Measurements from ENCODE around the gene DNAAF6. TPM values are rescaled to one million over a fixed set of nuclear protein-coding genes. Genes with fewer than 3 reads are reported as not detected.

DNAAF6 gene
- polyA plus RNA-seq, 1 donor from 2014 or later, result not detected

DNA sequence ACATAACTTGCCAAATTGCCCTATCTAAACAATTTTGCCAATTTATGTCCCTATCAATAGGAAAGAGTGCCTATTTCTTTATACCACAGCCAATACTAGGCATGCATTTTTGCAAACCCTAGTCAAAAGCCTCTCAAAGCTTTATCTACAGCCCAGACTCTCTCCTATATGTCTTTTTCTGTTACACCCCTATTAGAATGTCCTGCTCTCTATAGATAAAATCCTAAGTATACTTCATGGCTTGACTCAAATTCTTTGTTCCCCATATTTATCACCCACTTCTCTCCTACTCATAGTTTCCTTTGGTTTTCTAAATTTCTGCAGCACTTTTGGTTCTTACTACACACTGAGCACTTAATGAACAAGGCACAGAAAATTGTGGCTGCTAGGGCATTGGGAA is 38.2 kb upstream of the DNAAF6 start:
- no peak overlapping the region for H3K27ac ChIP-seq (ENCODE audit: low read length)
- H4K20me1 ChIP-seq (ENCODE audit: insufficient read depth), result no peaks in the 10 kb centered on the region
- H3F3A ChIP-seq (ENCODE audit: insufficient read depth, low read length, poor library complexity, severe bottlenecking), result no peaks in the 10 kb centered on the region
- H3K79me2 ChIP-seq (replicated peaks; ENCODE audit: insufficient read depth, low read length), result no peaks in the 10 kb centered on the region
- no peak for TF ChIP-seq RAD21 (conservative IDR thresholded peaks at IDR 0.05)
- TF ChIP-seq POLR2AphosphoS5 (IDR thresholded peaks at IDR 0.05), result no peak
- TF ChIP-seq, protein P1, sequence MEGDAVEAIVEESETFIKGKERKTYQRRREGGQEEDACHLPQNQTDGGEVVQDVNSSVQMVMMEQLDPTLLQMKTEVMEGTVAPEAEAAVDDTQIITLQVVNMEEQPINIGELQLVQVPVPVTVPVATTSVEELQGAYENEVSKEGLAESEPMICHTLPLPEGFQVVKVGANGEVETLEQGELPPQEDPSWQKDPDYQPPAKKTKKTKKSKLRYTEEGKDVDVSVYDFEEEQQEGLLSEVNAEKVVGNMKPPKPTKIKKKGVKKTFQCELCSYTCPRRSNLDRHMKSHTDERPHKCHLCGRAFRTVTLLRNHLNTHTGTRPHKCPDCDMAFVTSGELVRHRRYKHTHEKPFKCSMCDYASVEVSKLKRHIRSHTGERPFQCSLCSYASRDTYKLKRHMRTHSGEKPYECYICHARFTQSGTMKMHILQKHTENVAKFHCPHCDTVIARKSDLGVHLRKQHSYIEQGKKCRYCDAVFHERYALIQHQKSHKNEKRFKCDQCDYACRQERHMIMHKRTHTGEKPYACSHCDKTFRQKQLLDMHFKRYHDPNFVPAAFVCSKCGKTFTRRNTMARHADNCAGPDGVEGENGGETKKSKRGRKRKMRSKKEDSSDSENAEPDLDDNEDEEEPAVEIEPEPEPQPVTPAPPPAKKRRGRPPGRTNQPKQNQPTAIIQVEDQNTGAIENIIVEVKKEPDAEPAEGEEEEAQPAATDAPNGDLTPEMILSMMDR (IDR thresholded peaks at IDR 0.05; ENCODE audit: poor library complexity, severe bottlenecking), result no peak
- no peak overlapping the region for H2AFZ ChIP-seq (ENCODE audit: low read depth, low read length)
- no peak overlapping the region for H3K4me2 ChIP-seq (ENCODE audit: low read length)
- H3K9me2 ChIP-seq (ENCODE audit: insufficient read depth, low read length), result no peaks in the 10 kb centered on the region
- H3K9ac ChIP-seq (ENCODE audit: low read length), result no peak overlapping the region
- no peaks in the 10 kb centered on the region for H3K27me3 ChIP-seq (ENCODE audit: insufficient read depth, low read depth, low read length)
- no peaks in the 10 kb centered on the region for H3K9me3 ChIP-seq (ENCODE audit: low read length)
- no peaks in the 10 kb centered on the region for H3K36me3 ChIP-seq (ENCODE audit: insufficient read depth, low read length)
- H3K4me3 ChIP-seq (ENCODE audit: low read length), result no peak overlapping the region

DNA sequence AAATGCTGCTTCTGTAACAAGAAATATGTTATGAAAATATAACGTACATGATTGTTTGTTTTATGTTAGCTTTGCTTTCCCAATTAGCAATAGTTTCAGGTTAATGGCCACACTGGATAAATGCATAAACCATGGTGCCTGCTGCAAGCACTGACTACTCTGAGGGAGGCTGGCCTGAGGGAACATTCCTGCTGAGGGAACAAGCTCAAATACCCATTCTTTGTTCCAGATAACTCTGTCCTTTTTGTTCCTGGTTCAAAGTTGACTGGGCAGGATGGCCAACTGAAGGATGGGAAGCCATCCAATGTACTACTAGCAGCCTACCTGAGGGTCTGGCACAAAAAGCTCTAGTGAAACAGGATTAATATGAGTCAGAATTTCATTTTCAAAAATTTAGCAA is 37.7 kb upstream of the DNAAF6 start:
- Histone ChIP-seq H3K4me3 (ENCODE audit: low read length) (no peak overlapping the region), H3K27ac (ENCODE audit: low read length) (no peak overlapping the region), H2AFZ (ENCODE audit: low read depth, low read length) (no peak overlapping the region), H3K79me2 (replicated peaks; ENCODE audit: insufficient read depth, low read length) (no peaks in the 10 kb centered on the region), H3K9me3 (ENCODE audit: low read length) (no peaks in the 10 kb centered on the region), H3K9me2 (ENCODE audit: insufficient read depth, low read length) (no peaks in the 10 kb centered on the region), H3F3A (ENCODE audit: insufficient read depth, low read length, poor library complexity, severe bottlenecking) (no peaks in the 10 kb centered on the region), H3K9ac (ENCODE audit: low read length) (no peak overlapping the region), H3K27me3 (ENCODE audit: insufficient read depth, low read depth, low read length) (no peaks in the 10 kb centered on the region), H3K36me3 (ENCODE audit: insufficient read depth, low read length) (no peaks in the 10 kb centered on the region), H4K20me1 (ENCODE audit: insufficient read depth) (no peaks in the 10 kb centered on the region), H3K4me2 (ENCODE audit: low read length) (no peak overlapping the region)
- TF ChIP-seq TAF1 (IDR thresholded peaks at IDR 0.05; ENCODE audit: low read depth) (no peak), EZH2 (IDR thresholded peaks at IDR 0.05; ENCODE audit: borderline replicate concordance, insufficient read depth, low read length, poor library complexity, severe bottlenecking) (no peak), SMC3 (conservative IDR thresholded peaks at IDR 0.05; ENCODE audit: poor library complexity) (no peak)
- TF ChIP-seq, protein P1 (IDR thresholded peaks at IDR 0.05; ENCODE audit: poor library complexity, severe bottlenecking), result no peak

DNA sequence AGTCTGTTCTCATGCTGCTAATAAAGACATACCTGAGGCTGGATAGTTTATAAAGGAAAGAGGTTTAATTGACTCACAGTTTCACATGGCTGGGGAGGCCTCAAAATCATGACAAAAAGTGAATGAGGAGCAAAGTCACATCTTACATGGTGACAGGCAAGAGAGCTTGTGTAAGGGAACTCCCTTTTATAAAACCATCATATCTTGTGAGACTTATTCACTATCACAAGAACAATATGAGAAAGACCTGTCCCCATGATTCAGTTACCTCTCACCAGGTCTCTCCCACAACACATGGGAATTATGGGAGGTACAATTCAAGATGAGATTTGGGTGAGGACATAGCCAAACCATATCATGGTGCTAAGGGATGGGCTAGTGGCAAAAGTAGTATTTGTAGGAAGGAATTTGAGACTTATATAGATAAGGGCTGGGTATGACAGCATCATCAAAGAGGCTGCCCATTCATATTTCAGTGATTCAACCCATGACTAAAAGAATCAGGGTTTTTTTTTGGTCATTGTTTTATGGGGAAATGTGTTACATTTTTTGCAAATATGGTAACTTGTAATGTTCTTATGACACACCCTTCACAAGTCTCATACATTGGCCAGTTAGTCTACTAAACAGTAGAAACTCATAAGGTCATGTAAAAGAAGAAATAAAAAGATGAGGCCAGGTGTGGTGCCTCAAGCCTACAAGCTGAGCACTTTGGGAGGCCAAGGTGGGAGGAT is 34.9 kb upstream of the DNAAF6 start:
- H4K20me1 ChIP-seq (ENCODE audit: insufficient read depth), result no peaks in the 10 kb centered on the region
- H3K27ac ChIP-seq (ENCODE audit: low read length), result no peak overlapping the region
- H3K79me2 ChIP-seq (replicated peaks; ENCODE audit: insufficient read depth, low read length), result no peaks in the 10 kb centered on the region
- no peaks in the 10 kb centered on the region for H3K9me2 ChIP-seq (ENCODE audit: insufficient read depth, low read length)
- no peak overlapping the region for H3K4me2 ChIP-seq (ENCODE audit: low read length)
- no peak for TF ChIP-seq EZH2 (IDR thresholded peaks at IDR 0.05; ENCODE audit: borderline replicate concordance, insufficient read depth, low read length, poor library complexity, severe bottlenecking)
- no peak for TF ChIP-seq SMC3 (conservative IDR thresholded peaks at IDR 0.05; ENCODE audit: poor library complexity)
- no peak for TF ChIP-seq EP300 (conservative IDR thresholded peaks at IDR 0.05; ENCODE audit: poor library complexity, severe bottlenecking)
- TF ChIP-seq, protein P1 (IDR thresholded peaks at IDR 0.05; ENCODE audit: poor library complexity, severe bottlenecking), result no peak
- TF ChIP-seq RAD21 (conservative IDR thresholded peaks at IDR 0.05), result no peak
- no peak for TF ChIP-seq POLR2AphosphoS5 (IDR thresholded peaks at IDR 0.05)
- TF ChIP-seq, protein P2, sequence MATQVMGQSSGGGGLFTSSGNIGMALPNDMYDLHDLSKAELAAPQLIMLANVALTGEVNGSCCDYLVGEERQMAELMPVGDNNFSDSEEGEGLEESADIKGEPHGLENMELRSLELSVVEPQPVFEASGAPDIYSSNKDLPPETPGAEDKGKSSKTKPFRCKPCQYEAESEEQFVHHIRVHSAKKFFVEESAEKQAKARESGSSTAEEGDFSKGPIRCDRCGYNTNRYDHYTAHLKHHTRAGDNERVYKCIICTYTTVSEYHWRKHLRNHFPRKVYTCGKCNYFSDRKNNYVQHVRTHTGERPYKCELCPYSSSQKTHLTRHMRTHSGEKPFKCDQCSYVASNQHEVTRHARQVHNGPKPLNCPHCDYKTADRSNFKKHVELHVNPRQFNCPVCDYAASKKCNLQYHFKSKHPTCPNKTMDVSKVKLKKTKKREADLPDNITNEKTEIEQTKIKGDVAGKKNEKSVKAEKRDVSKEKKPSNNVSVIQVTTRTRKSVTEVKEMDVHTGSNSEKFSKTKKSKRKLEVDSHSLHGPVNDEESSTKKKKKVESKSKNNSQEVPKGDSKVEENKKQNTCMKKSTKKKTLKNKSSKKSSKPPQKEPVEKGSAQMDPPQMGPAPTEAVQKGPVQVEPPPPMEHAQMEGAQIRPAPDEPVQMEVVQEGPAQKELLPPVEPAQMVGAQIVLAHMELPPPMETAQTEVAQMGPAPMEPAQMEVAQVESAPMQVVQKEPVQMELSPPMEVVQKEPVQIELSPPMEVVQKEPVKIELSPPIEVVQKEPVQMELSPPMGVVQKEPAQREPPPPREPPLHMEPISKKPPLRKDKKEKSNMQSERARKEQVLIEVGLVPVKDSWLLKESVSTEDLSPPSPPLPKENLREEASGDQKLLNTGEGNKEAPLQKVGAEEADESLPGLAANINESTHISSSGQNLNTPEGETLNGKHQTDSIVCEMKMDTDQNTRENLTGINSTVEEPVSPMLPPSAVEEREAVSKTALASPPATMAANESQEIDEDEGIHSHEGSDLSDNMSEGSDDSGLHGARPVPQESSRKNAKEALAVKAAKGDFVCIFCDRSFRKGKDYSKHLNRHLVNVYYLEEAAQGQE (IDR thresholded peaks at IDR 0.05; ENCODE audit: borderline replicate concordance), result no peak
- no peak for TF ChIP-seq MXI1 (conservative IDR thresholded peaks at IDR 0.05; ENCODE audit: poor library complexity, severe bottlenecking)
- no peak for TF ChIP-seq TAF1 (IDR thresholded peaks at IDR 0.05; ENCODE audit: low read depth)
- H2AFZ ChIP-seq (ENCODE audit: low read depth, low read length), result no peak overlapping the region
- no peak overlapping the region for H3K4me3 ChIP-seq (ENCODE audit: low read length)
- H3F3A ChIP-seq (ENCODE audit: insufficient read depth, low read length, poor library complexity, severe bottlenecking), result no peaks in the 10 kb centered on the region
- no peaks in the 10 kb centered on the region for H3K9me3 ChIP-seq (ENCODE audit: low read length)
- H3K27me3 ChIP-seq (ENCODE audit: insufficient read depth, low read depth, low read length), result no peaks in the 10 kb centered on the region
- H3K9ac ChIP-seq (ENCODE audit: low read length), result no peak overlapping the region
- no peaks in the 10 kb centered on the region for H3K36me3 ChIP-seq (ENCODE audit: insufficient read depth, low read length)
